Loucy (cell line): ENCODE measurements around the gene MYT1.

Experiments used
- CTCF ChIP-seq: fragments of 200-600 bp; sonication (generic); conservative IDR thresholded peaks from 2 replicates; pipeline ENCODE4 v1.5.1; 2014; ENCODE audit warnings: mild to moderate bottlenecking, antibody characterized with exemption, low read length
- EZH2phosphoT487 ChIP-seq: fragments of 200-600 bp; IDR thresholded peaks from 2 replicates; pipeline ENCODE4 v1.6.1; 2018; ENCODE audit warnings: antibody characterized with exemption, mild to moderate bottlenecking, moderate library complexity, borderline replicate concordance

GRCh38 chr20:64177384-64177783 is 13.1 kb downstream of the MYT1 start:
- TF ChIP-seq CTCF = no peak
- TF ChIP-seq EZH2phosphoT487 = no peak
